B cell (primary cell): Measurements from ENCODE around the gene DDX28.

Source experiments
- EZH2 ChIP-seq: IDR thresholded peaks from 2 replicates; pipeline ENCODE4 v1.6.1; 2012; ENCODE audit warnings: borderline replicate concordance, low read depth, mild to moderate bottlenecking, moderate library complexity, low read length; ENCODE audit not compliant: insufficient read depth, poor library complexity, severe bottlenecking
- TF ChIP-seq, protein P1 (sequence below): fragments of 200-600 bp; IDR thresholded peaks from one replicate; pipeline ENCODE4 v1.8.0; 2022; ENCODE audit warnings: antibody characterized with exemption, mild to moderate bottlenecking

GRCh38 chr16:68071518-68071901, 48.5 kb upstream of the DDX28 start:
- TF ChIP-seq, protein P1, sequence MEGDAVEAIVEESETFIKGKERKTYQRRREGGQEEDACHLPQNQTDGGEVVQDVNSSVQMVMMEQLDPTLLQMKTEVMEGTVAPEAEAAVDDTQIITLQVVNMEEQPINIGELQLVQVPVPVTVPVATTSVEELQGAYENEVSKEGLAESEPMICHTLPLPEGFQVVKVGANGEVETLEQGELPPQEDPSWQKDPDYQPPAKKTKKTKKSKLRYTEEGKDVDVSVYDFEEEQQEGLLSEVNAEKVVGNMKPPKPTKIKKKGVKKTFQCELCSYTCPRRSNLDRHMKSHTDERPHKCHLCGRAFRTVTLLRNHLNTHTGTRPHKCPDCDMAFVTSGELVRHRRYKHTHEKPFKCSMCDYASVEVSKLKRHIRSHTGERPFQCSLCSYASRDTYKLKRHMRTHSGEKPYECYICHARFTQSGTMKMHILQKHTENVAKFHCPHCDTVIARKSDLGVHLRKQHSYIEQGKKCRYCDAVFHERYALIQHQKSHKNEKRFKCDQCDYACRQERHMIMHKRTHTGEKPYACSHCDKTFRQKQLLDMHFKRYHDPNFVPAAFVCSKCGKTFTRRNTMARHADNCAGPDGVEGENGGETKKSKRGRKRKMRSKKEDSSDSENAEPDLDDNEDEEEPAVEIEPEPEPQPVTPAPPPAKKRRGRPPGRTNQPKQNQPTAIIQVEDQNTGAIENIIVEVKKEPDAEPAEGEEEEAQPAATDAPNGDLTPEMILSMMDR: no peak
- TF ChIP-seq EZH2: no peak
